Central memory CD4-positive, alpha-beta T cell (primary cell): ENCODE data around the gene TSNAXIP1.
A peak's percentile ranks its signal among the peaks of the same experiment; 100 is the strongest.

Source experiments
- DNase-seq: peaks from one replicate; pipeline ENCODE4 v3.0.0; 2022
- total RNA-seq, 3 experiments: gene quantifications; one replicate each; lab custom pipeline; 2026; lab: John Stamatoyannopoulos, UW

The TSNAXIP1 gene, protein sequence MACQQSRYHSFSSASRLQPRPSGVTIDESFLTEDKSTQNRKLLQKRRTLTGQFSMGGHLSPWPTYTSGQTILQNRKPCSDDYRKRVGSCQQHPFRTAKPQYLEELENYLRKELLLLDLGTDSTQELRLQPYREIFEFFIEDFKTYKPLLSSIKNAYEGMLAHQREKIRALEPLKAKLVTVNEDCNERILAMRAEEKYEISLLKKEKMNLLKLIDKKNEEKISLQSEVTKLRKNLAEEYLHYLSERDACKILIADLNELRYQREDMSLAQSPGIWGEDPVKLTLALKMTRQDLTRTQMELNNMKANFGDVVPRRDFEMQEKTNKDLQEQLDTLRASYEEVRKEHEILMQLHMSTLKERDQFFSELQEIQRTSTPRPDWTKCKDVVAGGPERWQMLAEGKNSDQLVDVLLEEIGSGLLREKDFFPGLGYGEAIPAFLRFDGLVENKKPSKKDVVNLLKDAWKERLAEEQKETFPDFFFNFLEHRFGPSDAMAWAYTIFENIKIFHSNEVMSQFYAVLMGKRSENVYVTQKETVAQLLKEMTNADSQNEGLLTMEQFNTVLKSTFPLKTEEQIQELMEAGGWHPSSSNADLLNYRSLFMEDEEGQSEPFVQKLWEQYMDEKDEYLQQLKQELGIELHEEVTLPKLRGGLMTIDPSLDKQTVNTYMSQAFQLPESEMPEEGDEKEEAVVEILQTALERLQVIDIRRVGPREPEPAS
- 0.44 to 1.2 (median 1.2) reads per million in 3 experiments for total RNA-seq

DNA sequence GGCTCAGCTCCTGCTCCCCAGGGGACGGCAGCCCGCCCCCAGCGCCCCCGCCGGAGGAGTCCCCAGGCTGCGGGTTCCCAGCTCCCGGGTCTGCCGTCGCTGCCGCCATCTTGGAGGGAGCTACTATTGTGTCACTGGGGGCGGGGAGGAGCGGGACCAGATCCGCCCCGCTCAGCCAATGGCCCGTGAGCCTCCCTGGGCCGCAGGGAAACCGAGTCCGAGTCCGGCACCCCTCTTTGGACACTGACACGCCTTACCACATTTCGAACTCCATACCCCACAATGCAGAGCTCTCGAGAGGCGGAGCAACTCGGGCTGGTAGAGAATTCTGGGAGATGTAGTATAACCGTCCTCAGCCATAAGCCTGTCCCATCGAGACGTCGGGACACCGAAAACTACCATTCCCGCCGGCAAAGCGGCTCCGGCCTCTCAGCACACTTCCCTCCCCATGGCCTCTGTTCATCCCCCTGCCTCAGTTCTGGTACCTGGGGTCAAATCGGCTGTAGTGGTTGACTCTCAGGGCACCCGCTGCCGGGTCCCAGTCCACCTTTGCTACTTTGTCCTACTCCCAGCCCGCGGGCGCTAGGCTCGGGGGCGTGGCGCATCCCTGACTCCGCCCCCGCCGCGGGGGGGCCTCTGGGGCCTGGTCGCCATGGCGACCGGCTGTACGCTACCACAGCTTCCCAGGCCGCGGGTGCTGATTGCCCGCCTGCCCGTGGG, at the start of gene TSNAXIP1, which contains the start of gene RANBP10:
TSNAXIP1 (plus strand) TSS at position 462 of the 720 bp plus-strand sequence. CDS start 261 bp downstream, outside the sequence.
RANBP10 (minus strand) TSS at position 133 of the 720 bp plus-strand sequence; CDS start at position 109, 24 bp downstream.
- peak; percentile 98 for DNase-seq

DNA sequence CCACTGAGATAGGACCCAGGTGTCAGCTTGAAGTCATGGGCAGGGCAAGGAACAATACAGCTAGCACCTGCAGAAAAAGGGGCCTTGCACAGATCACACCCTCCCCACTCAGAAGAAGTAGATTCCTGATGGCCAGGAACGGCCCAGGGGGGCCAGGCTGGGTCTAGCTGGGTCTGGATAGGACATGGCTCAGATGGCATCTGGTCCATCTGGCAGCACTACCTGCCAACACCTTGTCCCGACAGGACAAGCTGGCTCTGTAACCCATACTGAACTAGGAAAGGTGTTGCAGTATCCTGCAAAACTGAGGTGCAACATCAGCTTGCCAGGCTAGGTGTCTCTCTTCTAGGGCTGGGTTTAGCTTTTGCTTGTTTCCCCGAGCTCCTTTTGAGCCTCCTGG, 48.7 kb upstream of the TSNAXIP1 start:
- DNase-seq, result no peak

- DNase-seq, result no peak
Observed at GRCh38 chr16:67758966-67759365, 47.7 kb upstream of the TSNAXIP1 start.

DNA sequence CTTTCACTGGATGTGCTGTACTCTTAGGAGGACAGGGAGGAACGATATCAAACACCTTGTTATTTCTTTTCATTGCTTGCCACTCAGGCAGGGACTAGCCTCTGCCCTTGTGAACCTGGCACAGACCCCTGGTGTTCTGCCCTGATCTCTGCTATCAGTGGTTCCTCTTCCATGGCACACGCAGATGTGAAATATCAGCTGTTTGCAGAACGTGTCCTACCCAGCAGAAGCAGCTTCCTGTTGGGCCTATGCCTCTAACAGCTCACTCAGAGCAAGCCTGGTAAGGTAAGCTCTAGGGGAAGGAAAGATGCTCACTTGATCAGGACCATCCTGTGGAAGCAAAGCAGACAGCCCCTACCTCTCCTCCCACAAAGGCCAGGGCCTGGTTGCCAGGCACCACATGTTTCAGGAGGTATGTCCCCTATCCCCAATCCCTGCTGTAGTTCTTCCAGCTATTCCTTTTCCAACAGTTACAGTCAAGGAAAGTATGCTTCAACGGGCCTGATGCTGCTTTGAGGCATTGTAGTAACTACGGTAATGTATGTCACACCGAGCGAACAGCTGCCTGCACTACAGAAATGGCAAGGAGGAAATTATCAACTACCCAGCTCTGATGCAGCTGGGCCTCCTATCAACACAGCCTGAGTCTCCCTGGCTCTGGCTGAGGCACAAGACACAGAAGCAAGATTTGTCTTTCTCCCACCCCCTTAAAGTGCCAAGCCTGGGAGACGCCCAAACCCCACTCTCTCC, 46.3 kb upstream of the TSNAXIP1 start:
- no peak for DNase-seq

- no peak for DNase-seq
Observed at GRCh38 chr16:67760956-67761230, 45.8 kb upstream of the TSNAXIP1 start.

GRCh38 chr16:67761924-67762323, 44.8 kb upstream of the TSNAXIP1 start:
- no peak for DNase-seq

GRCh38 chr16:67762385-67762784, 44.3 kb upstream of the TSNAXIP1 start:
- DNase-seq, result no peak

DNA sequence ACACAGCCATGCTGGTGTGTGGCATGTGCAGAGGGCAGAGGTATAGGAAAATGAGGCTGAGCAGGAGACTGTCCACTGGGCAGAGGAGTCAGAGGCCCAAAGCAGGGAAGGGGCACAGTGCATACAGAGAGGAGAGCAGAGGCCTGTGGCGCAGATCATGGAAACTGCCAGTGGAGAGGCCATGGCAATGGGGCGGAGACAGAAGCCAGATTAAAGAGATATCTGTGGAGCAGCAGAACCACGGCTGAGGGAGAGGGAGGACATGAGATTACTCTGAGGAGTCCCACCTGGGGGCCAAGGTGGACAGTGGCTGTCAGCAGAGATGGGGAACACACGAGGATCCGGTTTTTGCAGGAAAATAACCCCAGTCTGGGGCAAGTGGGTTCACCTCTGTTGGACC, 43.6 kb upstream of the TSNAXIP1 start:
- no peak for DNase-seq

GRCh38 chr16:67764158-67764667, 42.5 kb upstream of the TSNAXIP1 start:
- no peak for DNase-seq

DNA sequence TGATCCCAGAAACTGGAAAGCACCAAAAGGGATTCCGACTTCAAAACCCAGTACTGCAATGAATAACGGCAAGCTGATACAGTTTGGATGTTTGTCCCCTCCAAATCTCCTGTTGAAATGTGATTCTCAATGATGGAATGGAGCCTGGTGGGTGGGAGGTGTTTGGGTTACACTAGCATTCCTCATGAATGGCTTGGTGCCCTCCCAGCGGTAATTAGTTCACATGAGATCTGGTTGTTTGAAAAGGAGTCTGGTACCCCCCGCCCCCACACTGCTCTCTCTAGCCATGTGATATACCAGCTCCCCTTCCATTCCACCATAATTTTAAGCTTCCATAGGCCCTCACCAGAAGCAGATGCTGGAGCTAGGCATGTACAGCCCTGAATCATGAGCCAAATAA, 40.4 kb upstream of the TSNAXIP1 start:
- DNase-seq, result no peak

DNA sequence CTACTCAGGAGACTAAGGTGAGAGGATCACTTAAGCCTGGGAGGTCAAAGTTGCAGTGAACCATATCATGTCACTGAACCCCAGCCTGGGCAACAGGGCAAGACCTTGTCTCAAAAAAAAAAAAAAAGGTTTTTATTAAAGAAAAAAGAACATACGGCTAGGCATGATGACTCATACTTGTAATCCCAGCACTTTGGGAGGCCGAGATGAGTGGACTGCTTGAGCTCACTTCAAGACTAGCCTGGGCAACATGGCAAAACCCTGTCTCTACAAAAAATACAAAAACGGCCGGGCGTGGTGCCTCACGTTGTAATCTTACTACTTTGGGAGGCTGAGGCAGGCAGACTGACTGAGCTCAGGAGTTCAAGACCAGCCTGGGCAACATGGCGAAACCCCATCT, 38.7 kb upstream of the TSNAXIP1 start:
- no peak for DNase-seq

GRCh38 chr16:67770346-67770991, 36.2 kb upstream of the TSNAXIP1 start:
- DNase-seq, result no peak

- no peak for DNase-seq
Observed at GRCh38 chr16:67773099-67773498, 33.6 kb upstream of the TSNAXIP1 start.

- DNase-seq, result no peak
Observed at GRCh38 chr16:67773569-67774456, 32.9 kb upstream of the TSNAXIP1 start.

DNA sequence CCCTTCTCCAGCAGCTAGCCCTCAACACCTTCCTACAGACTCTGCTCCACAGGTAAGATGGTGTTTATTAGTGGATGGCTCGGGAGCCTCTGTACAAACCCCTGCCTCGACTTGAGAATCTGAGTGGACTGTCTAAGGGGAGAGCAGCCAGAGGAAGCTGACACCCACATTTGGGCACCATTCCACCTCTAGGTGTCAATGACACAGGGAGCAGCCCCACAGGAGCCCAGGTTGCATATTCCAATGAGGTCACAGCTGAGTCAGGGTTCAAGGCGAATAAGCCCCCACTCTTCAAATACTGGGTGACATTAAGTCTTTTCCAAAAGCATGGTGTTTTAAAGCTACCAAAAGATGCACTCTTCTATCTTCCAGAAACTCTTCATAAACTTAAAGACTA, 32.2 kb upstream of the TSNAXIP1 start:
- no peak for DNase-seq

GRCh38 chr16:67775273-67775672, 31.4 kb upstream of the TSNAXIP1 start:
- no peak for DNase-seq

DNA sequence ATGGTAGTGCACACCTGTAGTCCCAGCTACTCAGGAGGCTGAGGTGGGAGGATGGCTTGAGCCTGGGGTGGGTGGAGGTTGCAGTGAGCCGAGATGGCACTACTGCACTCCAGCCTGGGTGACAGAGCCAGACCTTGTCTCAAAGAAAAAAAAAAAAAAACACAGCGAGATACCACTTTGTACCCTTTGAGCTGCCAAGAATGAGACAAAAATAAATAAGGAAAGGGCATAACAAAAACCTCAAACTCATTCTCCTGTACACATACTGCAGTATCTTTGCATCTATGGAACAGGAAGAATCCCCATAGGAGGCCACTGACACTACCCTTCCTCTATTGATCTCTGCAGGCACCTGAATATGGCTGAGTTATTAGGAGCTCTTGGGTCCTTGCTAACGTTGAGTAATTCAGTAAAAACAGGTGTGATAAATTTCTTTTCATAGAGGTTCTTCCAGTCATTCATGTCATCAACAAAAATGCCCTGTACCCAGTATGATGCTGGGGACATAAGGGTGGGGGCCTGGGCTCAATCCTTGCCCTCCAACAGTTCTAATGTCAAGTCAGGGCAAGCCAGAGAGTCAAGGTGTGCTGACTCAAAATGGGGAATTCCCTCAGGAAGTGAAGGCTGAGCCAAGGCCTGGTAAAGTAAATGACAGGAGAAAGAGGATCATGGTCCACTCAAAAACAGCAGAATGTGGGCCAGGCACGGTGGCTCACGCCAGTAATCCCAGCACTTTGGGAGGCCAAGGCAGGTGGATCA, 27.3 kb upstream of the TSNAXIP1 start:
- DNase-seq, result no peak

GRCh38 chr16:67780847-67781564, 25.7 kb upstream of the TSNAXIP1 start:
- no peak for DNase-seq

- DNase-seq, result no peak
Observed at GRCh38 chr16:67781565-67781921, 25.1 kb upstream of the TSNAXIP1 start.
